ENCODE results near the gene MITF.

MITF gene

GRCh38 chr3:69761896-69762767 is 22.9 kb downstream of the MITF start:
- DNase-seq (ENCODE audit: low spot score), result no peak

GRCh38 chr3:69762768-69763229 is 23.5 kb downstream of the MITF start:
- no peak for DNase-seq (ENCODE audit: low spot score)

GRCh38 chr3:69763458-69763857 is 24.2 kb downstream of the MITF start:
- no peak for DNase-seq (ENCODE audit: low spot score)

- DNase-seq (ENCODE audit: low spot score), result no peak
Measured at GRCh38 chr3:69764121-69764741, 25.0 kb downstream of the MITF start.

GRCh38 chr3:69764861-69765260 is 25.6 kb downstream of the MITF start:
- DNase-seq (ENCODE audit: low spot score), result no peak

GRCh38 chr3:69766638-69767037 is 27.4 kb downstream of the MITF start:
- DNase-seq (ENCODE audit: low spot score), result no peak

- peak; percentile 92 for DNase-seq (ENCODE audit: low spot score)
Measured at GRCh38 chr3:69767571-69767970, 28.3 kb downstream of the MITF start.

GRCh38 chr3:69768438-69768837 is 29.2 kb downstream of the MITF start:
- DNase-seq (ENCODE audit: low spot score), result no peak

- DNase-seq (ENCODE audit: low spot score), result no peak
Measured at GRCh38 chr3:69770219-69770618, 31.0 kb downstream of the MITF start.

- no peak for DNase-seq (ENCODE audit: low spot score)
Measured at GRCh38 chr3:69770976-69771634, 31.8 kb downstream of the MITF start.

GRCh38 chr3:69772152-69772867 is 33.0 kb downstream of the MITF start:
- DNase-seq (ENCODE audit: low spot score), result no peak

GRCh38 chr3:69774029-69774428 is 34.8 kb downstream of the MITF start:
- peak; percentile 49 for DNase-seq (ENCODE audit: low spot score)

GRCh38 chr3:69775751-69776150 is 36.5 kb downstream of the MITF start:
- DNase-seq (ENCODE audit: low spot score), result no peak

GRCh38 chr3:69776289-69776688 is 37.0 kb downstream of the MITF start:
- no peak for DNase-seq (ENCODE audit: low spot score)

- DNase-seq (ENCODE audit: low spot score), result no peak
Measured at GRCh38 chr3:69776920-69777581, 37.8 kb downstream of the MITF start.

GRCh38 chr3:69777582-69777967 is 38.3 kb downstream of the MITF start:
- DNase-seq (ENCODE audit: low spot score), result no peak

- DNase-seq (ENCODE audit: low spot score), result peak; percentile 48
Measured at GRCh38 chr3:69781593-69781992, 42.3 kb downstream of the MITF start.

- DNase-seq (ENCODE audit: low spot score), result peak; percentile 68
Measured at GRCh38 chr3:69784954-69785514, 45.8 kb downstream of the MITF start.

- DNase-seq (ENCODE audit: low spot score), result no peak
Measured at GRCh38 chr3:69785769-69786320, 46.6 kb downstream of the MITF start.

- DNase-seq (ENCODE audit: low spot score), result no peak
Measured at GRCh38 chr3:69786854-69787253, 47.6 kb downstream of the MITF start.
